K562 (cell line): ENCODE measurements around the gene TTC9B. TPM values are rescaled to one million over a fixed set of nuclear protein-coding genes. Genes with fewer than 3 reads are reported as not detected.

Experiments used
- ARID1B ChIP-seq: fragments of 450-650 bp; IDR thresholded peaks from 2 replicates; pipeline ENCODE4 v1.6.1; 2016; ENCODE audit warnings: antibody characterized with exemption, mild to moderate bottlenecking, inconsistent platforms
- CC2D1A ChIP-seq: fragments of 450-650 bp; IDR thresholded peaks from 2 replicates; pipeline ENCODE4 v1.6.1; 2017; ENCODE audit warnings: mild to moderate bottlenecking
- CHAMP1 ChIP-seq: fragments of 450-650 bp; IDR thresholded peaks from 2 replicates; pipeline ENCODE4 v1.6.1; 2016; ENCODE audit warnings: mild to moderate bottlenecking
- CTBP1 ChIP-seq: fragments of 450-650 bp; IDR thresholded peaks from 2 replicates; pipeline ENCODE4 v1.6.1; 2016; ENCODE audit warnings: borderline replicate concordance
- GABPA ChIP-seq: fragments of 200-800 bp; sonication (Bioruptor generic); conservative IDR thresholded peaks from 2 replicates; pipeline ENCODE4 v1.6.1; 2016; ENCODE audit warnings: low read depth, missing genetic modification characterization, missing compliant biosample characterization
- LEF1 ChIP-seq: fragments of 450-650 bp; IDR thresholded peaks from 2 replicates; pipeline ENCODE4 v1.6.1; 2016; ENCODE audit warnings: mild to moderate bottlenecking
- MTA3 ChIP-seq: fragments of 450-650 bp; formaldehyde crosslinking; IDR thresholded peaks from 2 replicates; pipeline ENCODE4 v1.6.1; 2017; ENCODE audit warnings: mild to moderate bottlenecking, borderline replicate concordance
- NEUROD1 ChIP-seq: fragments of 150-350 bp; IDR thresholded peaks from 2 replicates; pipeline ENCODE4 v1.6.1; 2014; ENCODE audit warnings: borderline replicate concordance, low read length, low read depth; ENCODE audit not compliant: partially characterized antibody
- RFX1 ChIP-seq: fragments of 450-650 bp; IDR thresholded peaks from 2 replicates; pipeline ENCODE4 v1.6.1; 2016; ENCODE audit warnings: mild to moderate bottlenecking, moderate library complexity
- RFX5 ChIP-seq: IDR thresholded peaks from 2 replicates; pipeline ENCODE4 v1.6.1; 2011; ENCODE audit warnings: low read depth, mild to moderate bottlenecking, improper control_type of control experiment, low read length
- ZBTB2 ChIP-seq: fragments of 450-650 bp; IDR thresholded peaks from 2 replicates; pipeline ENCODE4 v1.6.1; 2016; ENCODE audit warnings: antibody characterized with exemption
- ZNF12 ChIP-seq: sonication (generic); formaldehyde crosslinking; IDR thresholded peaks from 2 replicates; pipeline ENCODE4 v1.4.0; 2020; ENCODE audit warnings: mild to moderate bottlenecking, missing genetic modification reagents
- ZNF124 ChIP-seq: sonication (generic); formaldehyde crosslinking; IDR thresholded peaks from 2 replicates; pipeline ENCODE4 v1.8.1; 2022; ENCODE audit warnings: missing genetic modification reagents
- ZNF134 ChIP-seq: fragments of 250-450 bp; sonication (Bioruptor Pico); conservative IDR thresholded peaks from 2 replicates; pipeline ENCODE4 v1.4.0; 2020
- ZNF644 ChIP-seq: fragments of 200-800 bp; sonication (Bioruptor generic); IDR thresholded peaks from 2 replicates; pipeline ENCODE4 v1.6.1; 2016; ENCODE audit warnings: low read depth, missing genetic modification characterization, missing compliant biosample characterization
- polyA plus RNA-seq, 8 experiments: library from polyadenylated mRNA; depleted of rRNA in 4 of 8; stranded (reverse) in 5 of 8; unstranded in 3 of 8; fragments of >200 nt; fragmentation: Nextera tagmentation in 2 of 8; fragmentation: Illumina TruSeq in 1 of 8; extraction: Ambion mirVana in 2 of 8; extraction: Trizol in 1 of 8; gene quantifications; 2 replicates each; pipeline versions ENCODE4 v1.2.1 to v1.2.3, GENCODE V29; 2011 to 2014; ENCODE audit warnings: inconsistent platforms in 1 of 8, missing spikeins in 1 of 8
- total RNA-seq, 7 experiments: library from RNA; depleted of rRNA in 6 of 7; stranded (reverse); fragments of >200 nt in 6 of 7; fragmentation: Illumina TruSeq in 2 of 7; extraction: Trizol in 2 of 7; gene quantifications; 2 replicates each; pipeline versions ENCODE4 v1.2.1 to v1.2.3, GENCODE V29; 2011 to 2021; ENCODE audit warnings: low replicate concordance in 1 of 7
- TF ChIP-seq, protein P1 (sequence below), 2 experiments: fragments of 450-650 bp; formaldehyde crosslinking in 1 of 2; IDR thresholded peaks; 2 replicates each; pipeline versions ENCODE4 v1.4.0 to v1.6.1; 2014 to 2020; ENCODE audit warnings: mild to moderate bottlenecking in 2 of 2, borderline replicate concordance in 1 of 2, low read depth in 1 of 2

Gene TTC9B
- total and polyA plus RNA-seq, 9 of the 15 experiments (the other 6 are each of a cell fraction or from before 2014, with no cell fraction given) = 0.06 to 0.14 TPM; not detected in 7

GRCh38 chr19:40221858-40222619, 3.9 kb upstream of the TTC9B start (continued):
- TF ChIP-seq RFX5 = peak; percentile 93
- TF ChIP-seq ZNF12 = no peak
- peak; percentile 78 for TF ChIP-seq NEUROD1
- no peak for TF ChIP-seq ZBTB2
- TF ChIP-seq RFX1 = peak; percentile 80
- peak; percentile 62; the same call in 1 of the 2 replicates for TF ChIP-seq LEF1
- peak; percentile 29; the same call in 1 of the 2 replicates for TF ChIP-seq GABPA (tag)
- TF ChIP-seq CC2D1A = peak; percentile 94
- no peak for TF ChIP-seq ZNF134
- no peak for TF ChIP-seq ARID1B
- TF ChIP-seq, protein P1, sequence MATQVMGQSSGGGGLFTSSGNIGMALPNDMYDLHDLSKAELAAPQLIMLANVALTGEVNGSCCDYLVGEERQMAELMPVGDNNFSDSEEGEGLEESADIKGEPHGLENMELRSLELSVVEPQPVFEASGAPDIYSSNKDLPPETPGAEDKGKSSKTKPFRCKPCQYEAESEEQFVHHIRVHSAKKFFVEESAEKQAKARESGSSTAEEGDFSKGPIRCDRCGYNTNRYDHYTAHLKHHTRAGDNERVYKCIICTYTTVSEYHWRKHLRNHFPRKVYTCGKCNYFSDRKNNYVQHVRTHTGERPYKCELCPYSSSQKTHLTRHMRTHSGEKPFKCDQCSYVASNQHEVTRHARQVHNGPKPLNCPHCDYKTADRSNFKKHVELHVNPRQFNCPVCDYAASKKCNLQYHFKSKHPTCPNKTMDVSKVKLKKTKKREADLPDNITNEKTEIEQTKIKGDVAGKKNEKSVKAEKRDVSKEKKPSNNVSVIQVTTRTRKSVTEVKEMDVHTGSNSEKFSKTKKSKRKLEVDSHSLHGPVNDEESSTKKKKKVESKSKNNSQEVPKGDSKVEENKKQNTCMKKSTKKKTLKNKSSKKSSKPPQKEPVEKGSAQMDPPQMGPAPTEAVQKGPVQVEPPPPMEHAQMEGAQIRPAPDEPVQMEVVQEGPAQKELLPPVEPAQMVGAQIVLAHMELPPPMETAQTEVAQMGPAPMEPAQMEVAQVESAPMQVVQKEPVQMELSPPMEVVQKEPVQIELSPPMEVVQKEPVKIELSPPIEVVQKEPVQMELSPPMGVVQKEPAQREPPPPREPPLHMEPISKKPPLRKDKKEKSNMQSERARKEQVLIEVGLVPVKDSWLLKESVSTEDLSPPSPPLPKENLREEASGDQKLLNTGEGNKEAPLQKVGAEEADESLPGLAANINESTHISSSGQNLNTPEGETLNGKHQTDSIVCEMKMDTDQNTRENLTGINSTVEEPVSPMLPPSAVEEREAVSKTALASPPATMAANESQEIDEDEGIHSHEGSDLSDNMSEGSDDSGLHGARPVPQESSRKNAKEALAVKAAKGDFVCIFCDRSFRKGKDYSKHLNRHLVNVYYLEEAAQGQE (IDR thresholded peaks at IDR 0.05; ENCODE audit: borderline replicate concordance) = peak; percentile 87
- TF ChIP-seq, protein P1 (CRISPR knock-in tag; IDR thresholded peaks at IDR 0.05; ENCODE audit: low read depth) = no peak
- 0 out of 2 replicates have a peak, but pooled peaks have one; percentile 87 for TF ChIP-seq CHAMP1
- no peak for TF ChIP-seq ZNF644 (tag)
- TF ChIP-seq CTBP1 = peak; percentile 40; the same call in 1 of the 2 replicates
- no peak for TF ChIP-seq ZNF124 (CRISPR knock-in tag)
- TF ChIP-seq MTA3 = no peak
